OCI-LY1 (cell line): ENCODE measurements around the gene SSUH2.

Experiments used
- H2AFZ ChIP-seq: fragments of 200-600 bp; sonication (generic), shearing (Covaris generic); 2 replicates; pipeline ENCODE4 v1.6.0; 2014; ENCODE audit warnings: antibody characterized with exemption, mild to moderate bottlenecking, low read length
- H3F3A ChIP-seq: fragments of 200-600 bp; sonication (generic), shearing (Covaris generic); 2 replicates; pipeline ENCODE4 v1.6.0; 2014; ENCODE audit warnings: mild to moderate bottlenecking, antibody characterized with exemption, low read length, moderate library complexity; ENCODE audit not compliant: insufficient read depth
- H3K27ac ChIP-seq: fragments of 200-600 bp; sonication (generic); 2 replicates; pipeline ENCODE4 v1.5.1; 2014; ENCODE audit warnings: low read length, mixed run types, mild to moderate bottlenecking, low read depth; ENCODE audit not compliant: poor library complexity, severe bottlenecking
- H3K27me3 ChIP-seq: fragments of 200-600 bp; sonication (generic); 2 replicates; pipeline ENCODE4 v1.6.0; 2014; ENCODE audit warnings: antibody characterized with exemption, mild to moderate bottlenecking, low read length, moderate library complexity; ENCODE audit not compliant: insufficient read depth
- H3K36me3 ChIP-seq: fragments of 200-600 bp; sonication (generic); 2 replicates; pipeline ENCODE4 v1.6.1; 2014; ENCODE audit warnings: mild to moderate bottlenecking, antibody characterized with exemption, low read length, moderate library complexity, mixed read lengths; ENCODE audit not compliant: insufficient read depth
- H3K4me1 ChIP-seq: fragments of 200-600 bp; sonication (generic); 2 replicates; pipeline ENCODE4 v1.5.1; 2014; ENCODE audit warnings: mild to moderate bottlenecking, low read length, moderate library complexity; ENCODE audit not compliant: insufficient read depth, severe bottlenecking
- H3K4me2 ChIP-seq: fragments of 200-600 bp; sonication (generic), shearing (Covaris generic); 2 replicates; pipeline ENCODE4 v1.6.1; 2014; ENCODE audit warnings: low read length
- H3K4me3 ChIP-seq: fragments of 200-600 bp; sonication (generic); 2 replicates; pipeline ENCODE4 v1.5.1; 2014; ENCODE audit warnings: low read length, low read depth, mild to moderate bottlenecking, mixed read lengths; ENCODE audit not compliant: poor library complexity, severe bottlenecking
- H3K79me2 ChIP-seq: fragments of 200-600 bp; shearing (Covaris generic); 2 replicates; pipeline ENCODE4 v1.6.1; 2016; ENCODE audit warnings: mixed run types, low read length, mixed read lengths; ENCODE audit not compliant: insufficient read depth
- H3K9ac ChIP-seq: fragments of 200-600 bp; sonication (generic), shearing (Covaris generic); 2 replicates; pipeline ENCODE4 v1.6.1; 2014; ENCODE audit warnings: mild to moderate bottlenecking, low read length, mixed read lengths
- H3K9me2 ChIP-seq: fragments of 200-600 bp; sonication (generic), shearing (Covaris generic); 2 replicates; pipeline ENCODE4 v1.6.1; 2014; ENCODE audit warnings: low read depth, mild to moderate bottlenecking, low read length, mixed read lengths
- H3K9me3 ChIP-seq: fragments of 200-600 bp; shearing (Covaris generic); 2 replicates; pipeline ENCODE4 v1.6.1; 2014; ENCODE audit warnings: low read length, mixed read lengths
- H4K20me1 ChIP-seq: fragments of 200-600 bp; sonication (generic), shearing (Covaris generic); 2 replicates; pipeline ENCODE4 v1.6.0; 2016; ENCODE audit warnings: mild to moderate bottlenecking, low read length; ENCODE audit not compliant: insufficient read depth
- CTCF ChIP-seq: fragments of 200-600 bp; sonication (generic), shearing (Covaris generic); IDR thresholded peaks from 2 replicates; pipeline ENCODE4 v1.5.1; 2017; ENCODE audit warnings: mild to moderate bottlenecking, antibody characterized with exemption, low read length, moderate library complexity, mixed read lengths
- EZH2 ChIP-seq: fragments of 200-600 bp; sonication (generic), shearing (Covaris generic); IDR thresholded peaks from 2 replicates; pipeline ENCODE4 v1.8.0; 2017; ENCODE audit warnings: borderline replicate concordance, mixed run types, mild to moderate bottlenecking, antibody characterized with exemption, low read length, moderate library complexity, mixed read lengths

SSUH2 gene

DNA sequence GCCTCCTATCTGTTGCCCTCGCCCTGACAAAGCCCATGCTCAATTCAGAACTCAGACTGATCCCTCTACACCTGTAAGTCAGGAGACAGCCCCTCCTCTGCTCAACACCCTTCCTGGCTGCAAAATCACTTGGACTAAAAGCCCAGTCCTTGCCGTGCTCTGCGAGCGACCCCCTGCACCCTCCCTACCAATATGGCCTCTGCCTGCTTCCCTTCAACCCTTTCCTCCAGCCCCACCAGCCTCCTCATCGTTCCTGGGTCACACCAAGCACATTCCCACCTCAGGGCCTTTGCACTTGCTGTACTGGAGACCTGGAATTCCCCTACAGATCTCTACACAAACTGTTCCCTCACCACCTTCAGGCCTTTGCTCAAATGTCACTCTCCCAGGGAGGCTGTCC lies 5.2 kb upstream of the SSUH2 start:
- no peaks in the 10 kb centered on the region; the same call in 1 of the 2 replicates for H3K27me3 ChIP-seq
- no peak overlapping the region for H3K9ac ChIP-seq
- peaks cover 10% of the 10 kb centered on the region for H3K4me1 ChIP-seq
- no peaks in the 10 kb centered on the region for H3K79me2 ChIP-seq
- H3K4me2 ChIP-seq, result no peak overlapping the region
- H3K9me3 ChIP-seq, result 0 out of 2 replicates have a peak, but pooled peaks cover 6% of the 10 kb centered on the region
- H3K27ac ChIP-seq, result no peak overlapping the region
- H4K20me1 ChIP-seq, result no peaks in the 10 kb centered on the region
- H3K36me3 ChIP-seq, result peaks cover 7% of the 10 kb centered on the region; the same call in 1 of the 2 replicates
- no peaks in the 10 kb centered on the region for H3F3A ChIP-seq
- no peaks in the 10 kb centered on the region for H3K9me2 ChIP-seq
- H3K4me3 ChIP-seq, result no peak overlapping the region
- no peak for TF ChIP-seq CTCF
- no peak for TF ChIP-seq EZH2
- H2AFZ ChIP-seq, result no peak overlapping the region

- no peaks in the 10 kb centered on the region for H3K9me2 ChIP-seq
- H3K9me3 ChIP-seq, result 0 out of 2 replicates have a peak, but pooled peaks cover 4% of the 10 kb centered on the region
- no peak overlapping the region for H3K4me3 ChIP-seq
- no peaks in the 10 kb centered on the region for H3F3A ChIP-seq
- H3K9ac ChIP-seq, result no peak overlapping the region
- peaks cover 10% of the 10 kb centered on the region for H3K4me1 ChIP-seq
- no peaks in the 10 kb centered on the region; the same call in 1 of the 2 replicates for H3K27me3 ChIP-seq
- TF ChIP-seq EZH2, result no peak
- no peak for TF ChIP-seq CTCF
- no peak overlapping the region for H2AFZ ChIP-seq
- no peak overlapping the region for H3K27ac ChIP-seq
- peaks cover 5% of the 10 kb centered on the region; the same call in 1 of the 2 replicates for H3K36me3 ChIP-seq
- no peaks in the 10 kb centered on the region for H3K79me2 ChIP-seq
- no peaks in the 10 kb centered on the region for H4K20me1 ChIP-seq
- H3K4me2 ChIP-seq, result no peak overlapping the region
Measured at GRCh38 chr3:8648909-8649741, 4.5 kb upstream of the SSUH2 start.

DNA sequence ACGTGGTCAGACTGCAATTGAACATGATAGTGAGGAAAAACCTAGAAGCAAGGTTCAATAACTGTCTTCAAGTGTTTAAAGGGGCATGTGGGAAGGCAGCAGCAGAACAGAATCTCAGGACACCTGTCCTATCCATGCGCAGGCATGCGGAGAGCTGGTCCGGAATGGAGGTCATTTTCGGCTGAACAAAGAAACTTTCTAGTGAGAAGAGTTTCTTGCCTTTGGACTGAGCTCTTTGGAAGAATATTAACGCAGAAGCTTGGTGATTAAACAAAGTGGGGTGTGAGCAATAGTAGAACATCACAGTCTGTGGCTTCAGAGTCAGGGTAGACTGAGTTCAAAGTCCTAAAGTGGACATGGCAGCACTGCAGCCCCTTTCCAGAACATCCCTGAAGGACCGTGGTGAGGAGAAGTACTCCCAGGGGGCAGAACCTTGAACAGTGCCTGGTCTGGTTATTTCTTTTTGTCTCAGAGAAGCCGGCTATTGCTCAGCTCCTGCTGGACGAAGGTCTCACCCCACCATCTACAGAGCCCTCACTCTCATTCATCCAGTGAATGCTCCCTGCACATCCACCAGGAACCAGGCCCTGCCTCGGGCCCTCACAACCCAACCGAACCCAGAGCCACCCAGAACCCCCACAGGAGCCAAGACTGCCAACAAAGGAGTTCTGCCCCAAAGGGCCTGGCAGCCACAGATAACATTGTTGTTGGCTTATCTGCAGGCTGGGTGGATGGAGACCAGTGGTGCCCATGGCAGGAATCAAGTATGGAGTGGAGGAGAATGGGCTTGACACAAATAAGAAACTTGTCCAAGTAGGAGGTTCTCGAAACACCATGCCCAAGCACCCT lies 2.8 kb upstream of the SSUH2 start:
- Histone ChIP-seq H3K36me3 (no peaks in the 10 kb centered on the region; the same call in 1 of the 2 replicates), H3K9me2 (no peaks in the 10 kb centered on the region), H3K27me3 (no peaks in the 10 kb centered on the region), H3K9me3 (no peaks in the 10 kb centered on the region), H4K20me1 (no peaks in the 10 kb centered on the region), H3K4me1 (peaks cover 10% of the 10 kb centered on the region), H2AFZ (no peak overlapping the region), H3K9ac (no peak overlapping the region), H3K79me2 (no peaks in the 10 kb centered on the region), H3K27ac (no peak overlapping the region), H3K4me2 (no peak overlapping the region), H3F3A (no peaks in the 10 kb centered on the region), H3K4me3 (no peak overlapping the region)
- TF ChIP-seq EZH2 (no peak), CTCF (no peak)
